GM19025 (cell line): ENCODE data around the gene NUDCD2.
"Not testable (repeated sequence)": the region's sequence is repeated elsewhere in the genome, so short reads cannot be mapped to it uniquely, and the experiment has no call there.

ENCODE experiments used
- ATAC-seq: cut with Tn5 transposase; IDR thresholded peaks from one replicate; pipeline ENCODE4 v1.9.1; 2021; ENCODE audit warnings: mild to moderate bottlenecking, low read depth, moderate library complexity; ENCODE audit not compliant: unreplicated experiment

The NUDCD2 gene

DNA sequence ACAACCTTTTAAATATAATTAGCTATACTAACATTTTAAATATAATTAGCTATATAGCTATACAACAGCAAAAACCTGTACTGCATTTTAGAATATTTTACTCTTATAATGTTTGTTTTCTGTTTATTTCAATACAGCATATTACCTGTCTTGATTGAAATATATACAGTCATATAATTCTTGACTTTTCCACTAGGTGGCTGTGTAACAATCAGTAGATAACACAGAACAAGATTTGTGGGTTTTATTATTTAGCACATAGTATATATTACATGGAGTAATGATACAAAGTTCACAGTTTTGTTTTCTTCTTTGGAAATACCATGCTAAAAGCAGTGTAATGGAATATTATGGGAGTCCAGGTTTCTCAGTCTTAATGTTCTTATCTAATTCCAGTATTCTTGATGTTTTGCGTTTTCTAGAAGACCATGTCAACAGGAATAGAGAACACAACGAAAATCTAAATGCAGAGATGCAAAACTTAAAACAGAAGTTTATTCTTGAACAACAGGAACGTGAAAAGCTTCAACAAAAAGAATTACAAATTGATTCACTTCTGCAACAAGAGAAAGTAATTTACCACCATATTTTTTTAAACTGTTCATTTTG is 13.8 kb upstream of the NUDCD2 start:
- ATAC-seq: peak; percentile 53

DNA sequence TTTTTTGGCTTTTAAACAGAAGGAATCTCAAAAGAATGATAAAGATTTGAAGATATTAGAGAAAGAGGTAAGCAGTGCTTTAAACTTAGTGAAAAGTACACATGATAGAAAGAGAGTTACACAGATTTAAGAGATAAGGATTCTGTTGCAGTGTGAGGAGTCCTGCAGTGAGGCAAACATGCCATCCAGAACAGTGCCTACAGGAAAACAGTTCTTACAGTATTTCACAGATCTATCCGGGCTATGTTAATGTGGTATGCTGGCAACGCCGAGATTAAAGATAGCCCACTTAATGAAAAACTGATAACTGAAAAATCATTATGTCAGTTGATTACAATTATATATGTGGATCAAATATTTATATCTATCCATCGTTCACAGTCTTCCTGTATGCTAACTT is 7.8 kb upstream of the NUDCD2 start:
- ATAC-seq: no peak

GRCh38 chr5:163463063-163463435 is 3.1 kb upstream of the NUDCD2 start:
- no peak for ATAC-seq

GRCh38 chr5:163460562-163461171 is 765 bp upstream of the NUDCD2 start, which contains the start of gene HMMR:
HMMR (plus strand) TSS chr5:163460632; CDS start chr5:163460693, 61 bp downstream.
- ATAC-seq: no peak

- no peak for ATAC-seq
Measured at GRCh38 chr5:163459462-163459818, 462 bp downstream of the NUDCD2 start.

DNA sequence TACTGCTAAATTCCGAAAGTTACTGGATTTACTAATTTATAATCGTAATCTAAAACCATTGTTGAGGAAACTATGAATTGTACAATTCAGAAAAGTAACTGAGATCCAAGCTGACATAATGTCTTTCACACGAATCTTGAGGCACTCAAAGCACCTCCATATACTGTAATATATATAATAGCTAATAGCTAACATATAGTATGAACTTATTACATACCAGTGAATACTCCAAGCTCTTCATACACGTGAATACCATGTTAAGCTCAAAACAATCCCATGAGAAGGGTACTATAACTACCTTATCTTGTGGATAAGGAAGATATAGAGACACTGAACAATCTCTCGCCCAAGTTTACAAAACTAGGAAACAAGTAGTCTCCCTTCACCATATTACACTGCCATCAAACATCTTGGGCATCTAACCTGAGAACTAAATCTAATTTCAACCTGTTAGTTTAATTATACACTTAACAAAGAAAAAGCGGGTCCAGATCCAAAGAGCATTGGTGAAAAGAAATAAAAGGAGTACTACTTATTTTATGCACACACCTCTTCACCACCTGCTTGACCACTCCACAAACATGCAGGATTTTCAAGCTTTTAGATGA is 1.0 kb downstream of the NUDCD2 start:
- no peak for ATAC-seq

- no peak for ATAC-seq
Measured at GRCh38 chr5:163456840-163457239, 3.1 kb downstream of the NUDCD2 start.

DNA sequence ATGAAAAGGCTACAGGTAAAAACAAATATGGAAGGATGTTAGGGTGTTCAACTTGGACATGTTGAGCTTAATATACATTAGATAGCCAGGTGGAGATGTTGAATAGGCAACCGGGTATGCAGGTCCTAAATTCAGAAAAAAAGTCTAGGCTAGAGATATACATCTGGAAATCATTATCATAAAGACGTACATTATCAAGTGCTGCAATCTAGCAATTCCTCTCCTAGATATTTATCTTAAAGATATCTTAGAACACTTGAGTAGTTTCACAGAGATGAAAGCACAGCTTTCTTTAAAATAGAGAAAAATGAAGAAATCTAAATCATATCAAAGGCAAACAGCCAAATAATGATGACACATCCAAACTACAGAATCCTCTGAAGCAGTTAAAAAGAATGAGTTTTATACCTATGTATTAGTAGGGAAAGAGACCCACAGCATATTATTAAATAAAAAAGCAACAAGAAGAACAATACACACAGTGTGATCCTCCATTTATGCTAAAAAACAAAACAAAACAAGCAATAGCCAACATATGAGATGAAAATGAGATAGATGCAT is 3.8 kb downstream of the NUDCD2 start:
- ATAC-seq: no peak

DNA sequence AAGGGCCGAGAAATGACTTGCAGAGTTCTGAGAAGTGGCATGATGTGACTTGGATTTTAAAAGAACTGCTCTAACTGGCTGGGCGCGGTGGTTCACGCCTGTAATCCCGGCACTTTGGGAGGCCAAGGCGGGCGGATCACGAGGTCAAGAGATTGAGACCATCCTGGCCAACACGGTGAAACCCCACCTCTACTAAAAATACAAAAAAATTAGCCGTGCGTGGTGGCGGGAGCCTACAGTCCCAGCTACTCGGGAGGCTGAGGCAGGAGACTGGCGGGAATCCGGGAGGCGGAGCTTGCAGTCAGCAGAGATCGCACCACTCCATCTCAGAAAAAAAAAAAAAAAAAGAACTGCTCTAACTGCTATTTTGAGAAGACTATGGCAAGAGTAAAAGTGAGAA is 4.5 kb downstream of the NUDCD2 start:
- not testable (repeated sequence) for ATAC-seq

DNA sequence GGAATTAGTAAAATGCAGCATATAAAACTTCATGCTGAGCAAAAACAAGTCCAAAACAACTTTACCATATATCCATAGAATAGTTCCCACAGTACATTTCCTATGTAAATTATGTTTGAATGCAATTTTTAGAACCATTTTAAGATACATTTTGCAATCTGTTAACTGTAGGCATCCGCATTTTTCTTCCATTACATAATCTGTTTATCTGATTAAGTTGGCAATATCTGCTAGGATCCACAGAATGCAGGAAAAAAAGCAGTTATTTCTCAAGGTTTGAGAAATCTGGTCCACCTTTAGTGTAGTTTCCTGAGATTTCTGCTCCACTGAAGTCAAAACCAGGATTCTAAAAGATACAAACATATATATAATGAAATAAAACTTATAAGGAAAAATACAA is 6.2 kb downstream of the NUDCD2 start:
- ATAC-seq: no peak

DNA sequence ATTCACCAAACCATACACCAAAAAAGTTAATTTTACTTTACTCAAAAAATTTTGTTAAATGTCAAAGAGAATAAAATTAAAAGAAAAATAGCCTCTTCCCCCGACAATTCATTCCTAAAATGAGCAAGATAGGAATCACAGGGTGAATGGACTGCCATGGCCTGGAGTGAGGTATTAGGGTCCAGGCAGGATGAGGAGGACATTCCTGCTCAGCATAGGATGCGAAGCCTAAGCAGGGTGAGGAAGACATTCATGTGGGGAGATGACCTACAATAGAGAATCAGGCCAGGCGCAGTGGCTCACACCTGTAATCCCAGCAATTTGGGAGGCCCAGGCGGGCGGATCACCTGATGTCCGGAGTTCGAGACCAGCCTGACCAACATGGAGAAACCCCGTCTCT is 8.4 kb downstream of the NUDCD2 start:
- no peak for ATAC-seq

GRCh38 chr5:163448491-163448890 is 11.4 kb downstream of the NUDCD2 start:
- ATAC-seq: no peak

DNA sequence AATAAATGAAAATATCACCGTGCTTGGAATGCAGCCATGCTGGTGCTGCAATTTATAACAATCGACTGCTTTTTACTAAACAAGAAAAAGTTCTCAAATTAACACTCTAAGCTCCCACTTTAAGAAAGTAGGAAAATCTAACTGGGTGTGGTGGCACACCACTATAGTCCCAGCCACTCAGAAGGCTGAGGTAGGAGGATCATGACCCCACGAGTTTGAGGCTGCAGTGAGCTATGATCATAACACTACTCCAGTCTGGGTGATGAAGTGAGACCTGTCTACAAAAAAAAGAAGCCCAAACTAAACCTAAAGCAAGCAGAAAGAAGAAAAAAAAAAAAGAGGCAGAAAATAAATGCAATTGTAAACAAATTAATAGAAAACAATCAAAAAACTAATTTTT is 12.0 kb downstream of the NUDCD2 start:
- no peak for ATAC-seq

DNA sequence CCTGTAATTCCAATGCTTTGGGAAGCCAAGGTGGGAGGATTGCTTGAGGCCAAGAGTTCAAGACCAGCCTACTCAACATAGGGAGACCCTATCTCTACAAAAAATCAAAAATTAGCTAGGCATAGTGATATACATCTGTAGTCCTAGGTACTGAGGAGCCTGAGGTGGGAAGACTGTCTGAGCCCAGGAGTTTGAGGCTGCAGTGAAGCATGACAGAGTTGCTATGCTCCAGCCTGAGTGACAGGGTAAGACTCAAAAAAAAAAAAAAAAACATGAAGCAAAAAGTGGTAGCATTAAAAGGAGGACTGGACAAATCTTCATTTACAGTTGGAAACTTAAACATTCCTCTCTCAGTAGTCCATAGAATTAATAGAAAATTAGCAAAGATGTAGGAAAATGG is 12.7 kb downstream of the NUDCD2 start:
- ATAC-seq: no peak

- no peak for ATAC-seq
Measured at GRCh38 chr5:163445345-163445744, 14.6 kb downstream of the NUDCD2 start.

DNA sequence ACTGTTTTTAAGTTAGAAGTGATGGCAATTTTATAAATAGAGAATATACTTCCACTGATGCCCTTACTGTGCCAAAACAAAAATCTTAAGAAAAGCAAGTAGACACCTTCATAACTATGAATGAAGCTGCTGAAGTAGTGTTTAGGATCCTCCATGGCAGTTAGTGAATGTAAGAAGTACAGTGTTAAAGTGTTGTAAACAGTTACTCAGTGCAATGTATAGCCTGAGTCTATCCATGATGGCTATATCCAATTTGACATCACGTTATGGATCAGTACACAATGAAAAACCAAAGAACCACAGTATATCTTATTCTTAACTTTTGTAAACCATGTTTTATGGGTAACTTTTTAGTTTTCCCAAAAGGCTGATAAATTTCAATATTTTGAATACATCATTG is 15.4 kb downstream of the NUDCD2 start:
- no peak for ATAC-seq

- ATAC-seq: no peak
Measured at GRCh38 chr5:163440954-163441353, 18.9 kb downstream of the NUDCD2 start.

DNA sequence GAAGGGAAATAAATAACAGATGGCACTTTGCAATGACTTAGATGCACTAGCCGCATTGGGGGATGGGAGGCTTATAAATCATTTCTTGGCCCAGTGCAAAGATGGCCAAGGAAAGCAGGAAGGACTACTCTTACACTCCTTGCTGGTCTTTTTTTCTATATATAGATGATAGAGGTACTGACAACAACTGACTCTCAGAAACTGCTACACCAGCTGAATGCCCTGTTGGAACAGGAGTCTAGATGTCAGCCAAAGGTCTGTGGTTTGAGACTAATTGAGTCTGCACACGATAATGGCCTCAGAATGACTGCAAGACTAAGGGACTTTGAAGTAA is 20.8 kb downstream of the NUDCD2 start:
- no peak for ATAC-seq

GRCh38 chr5:163437309-163438182 is 22.4 kb downstream of the NUDCD2 start, which contains the start of gene CCNG1:
CCNG1 (plus strand) TSS chr5:163437595; CDS start chr5:163439257, 1,662 bp downstream.
- ATAC-seq: peak; percentile 92

GRCh38 chr5:163437011-163437308 is 22.9 kb downstream of the NUDCD2 start:
- ATAC-seq: no peak

DNA sequence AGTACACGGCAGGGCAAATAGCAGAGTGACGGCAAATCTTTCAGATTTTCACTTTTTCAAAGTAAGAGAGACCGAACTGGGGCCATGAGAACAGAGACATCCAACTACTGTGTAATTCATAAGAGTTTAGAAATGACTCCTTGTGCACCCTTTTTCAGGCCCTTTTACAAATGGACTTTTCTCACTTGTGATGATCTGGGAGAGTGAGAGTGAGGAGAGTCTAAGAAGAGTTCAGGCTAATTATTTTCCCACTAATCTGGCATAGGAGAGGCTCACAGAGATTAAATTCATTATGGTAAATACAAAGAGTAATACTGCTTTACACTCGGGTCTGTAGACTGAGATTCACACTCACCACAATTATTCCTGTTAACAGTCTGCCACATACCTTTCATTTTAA is 23.4 kb downstream of the NUDCD2 start:
- ATAC-seq: no peak
